ENCODE results near the gene AP1S1. TPM values are rescaled to one million over a fixed set of nuclear protein-coding genes. Genes with fewer than 3 reads are reported as not detected.
"Not testable (repeated sequence)": the region's sequence is repeated elsewhere in the genome, so short reads cannot be mapped to it uniquely, and the experiment has no call there.

The AP1S1 gene
- total RNA-seq, 1 experiment from 2014 or later: 52.3 TPM

GRCh38 chr7:101195884-101196283 is 41.6 kb downstream of the AP1S1 start:
- no peak overlapping the region for H3K4me3 Mint-ChIP-seq (ENCODE audit: unreplicated experiment)
- no peak overlapping the region for H3K4me3 ChIP-seq (ENCODE audit: low read depth, low read length)
- H3K9me3 ChIP-seq: no peaks in the 10 kb centered on the region
- no peaks in the 10 kb centered on the region for H3K9me3 Mint-ChIP-seq (ENCODE audit: unreplicated experiment)
- H3K27me3 ChIP-seq (replicated peaks; ENCODE audit: control insufficient read depth, insufficient read depth, low read length): no peaks in the 10 kb centered on the region
- TF ChIP-seq CTCF (IDR thresholded peaks at IDR 0.05; ENCODE audit: insufficient read depth in 1 of 2, low read depth in 1 of 2, low read length in 1 of 2, severe bottlenecking in 1 of 2, unreplicated experiment in 1 of 2): no peak
- H3K27ac Mint-ChIP-seq (ENCODE audit: unreplicated experiment): no peak overlapping the region
- H3K36me3 Mint-ChIP-seq (ENCODE audit: insufficient read depth, unreplicated experiment): no peaks in the 10 kb centered on the region
- ChIA-PET CTCF (no interaction called here), POLR2A (no interaction called here)
- BruUV-seq (replicated peaks): no TSS peak
- intact Hi-C loops (cut with micrococcal nuclease; ENCODE audit: unreplicated experiment): no loop called here
- no peak for DNase-seq
- peaks cover 7% of the 10 kb centered on the region for H3K4me1 Mint-ChIP-seq (ENCODE audit: low read depth, unreplicated experiment)
- H3K27me3 Mint-ChIP-seq (ENCODE audit: insufficient read depth, unreplicated experiment): no peaks in the 10 kb centered on the region
- peaks cover 14% of the 10 kb centered on the region for H3K4me1 ChIP-seq
- H3K36me3 ChIP-seq (ENCODE audit: control insufficient read depth, insufficient read depth, low read length): no peaks in the 10 kb centered on the region; the same call in 1 of the 2 replicates

GRCh38 chr7:101197991-101198390 is 43.7 kb downstream of the AP1S1 start:
- no peaks in the 10 kb centered on the region for H3K36me3 Mint-ChIP-seq (ENCODE audit: insufficient read depth, unreplicated experiment)
- TF ChIP-seq CTCF (IDR thresholded peaks at IDR 0.05; ENCODE audit: insufficient read depth in 1 of 2, low read depth in 1 of 2, low read length in 1 of 2, severe bottlenecking in 1 of 2, unreplicated experiment in 1 of 2): no peak
- POLR2A ChIA-PET: no interaction called here
- no peaks in the 10 kb centered on the region for H3K9me3 ChIP-seq
- no peak overlapping the region for H3K4me3 Mint-ChIP-seq (ENCODE audit: unreplicated experiment)
- H3K4me1 Mint-ChIP-seq (ENCODE audit: low read depth, unreplicated experiment): peaks cover 14% of the 10 kb centered on the region
- H3K36me3 ChIP-seq (ENCODE audit: control insufficient read depth, insufficient read depth, low read length): no peaks in the 10 kb centered on the region; the same call in 1 of the 2 replicates
- no peak for DNase-seq
- H3K4me3 ChIP-seq (ENCODE audit: low read depth, low read length): no peak overlapping the region
- H3K27ac Mint-ChIP-seq (ENCODE audit: unreplicated experiment): no peak overlapping the region
- no peaks in the 10 kb centered on the region for H3K27me3 ChIP-seq (replicated peaks; ENCODE audit: control insufficient read depth, insufficient read depth, low read length)
- no peaks in the 10 kb centered on the region for H3K9me3 Mint-ChIP-seq (ENCODE audit: unreplicated experiment)
- intact Hi-C loops (cut with micrococcal nuclease; ENCODE audit: unreplicated experiment): no loop called here
- CTCF ChIA-PET: no interaction called here
- no TSS peak for BruUV-seq (replicated peaks)
- peaks cover 20% of the 10 kb centered on the region for H3K4me1 ChIP-seq
- H3K27me3 Mint-ChIP-seq (ENCODE audit: insufficient read depth, unreplicated experiment): no peaks in the 10 kb centered on the region

GRCh38 chr7:101198476-101198875 is 44.2 kb downstream of the AP1S1 start:
- no peak for DNase-seq
- Histone ChIP-seq H3K9me3 (no peaks in the 10 kb centered on the region), H3K4me1 (peaks cover 20% of the 10 kb centered on the region), H3K27me3 (replicated peaks; ENCODE audit: control insufficient read depth, insufficient read depth, low read length) (no peaks in the 10 kb centered on the region), H3K36me3 (ENCODE audit: control insufficient read depth, insufficient read depth, low read length) (no peaks in the 10 kb centered on the region; the same call in 1 of the 2 replicates), H3K4me3 (ENCODE audit: low read depth, low read length) (no peak overlapping the region)
- H3K27me3 Mint-ChIP-seq (ENCODE audit: insufficient read depth, unreplicated experiment): no peaks in the 10 kb centered on the region
- ChIA-PET CTCF (no interaction called here), POLR2A (no interaction called here)
- H3K4me1 Mint-ChIP-seq (ENCODE audit: low read depth, unreplicated experiment): peaks cover 14% of the 10 kb centered on the region
- no peak overlapping the region for H3K27ac Mint-ChIP-seq (ENCODE audit: unreplicated experiment)
- TF ChIP-seq CTCF (IDR thresholded peaks at IDR 0.05; ENCODE audit: insufficient read depth in 1 of 2, low read depth in 1 of 2, low read length in 1 of 2, severe bottlenecking in 1 of 2, unreplicated experiment in 1 of 2): no peak
- no peaks in the 10 kb centered on the region for H3K36me3 Mint-ChIP-seq (ENCODE audit: insufficient read depth, unreplicated experiment)
- intact Hi-C loops (cut with micrococcal nuclease; ENCODE audit: unreplicated experiment): no loop called here
- H3K4me3 Mint-ChIP-seq (ENCODE audit: unreplicated experiment): no peak overlapping the region
- no peaks in the 10 kb centered on the region for H3K9me3 Mint-ChIP-seq (ENCODE audit: unreplicated experiment)
- TSS peak; percentile 23 for BruUV-seq (replicated peaks)

- peaks cover 14% of the 10 kb centered on the region for H3K4me1 Mint-ChIP-seq (ENCODE audit: low read depth, unreplicated experiment)
- CTCF ChIA-PET: interaction anchor here (0.7 to 1.5 kb wide), 5 partner anchors 17 to 92 kb away, joined by 3 to 8 read pairs (median 5); no protein-coding TSS in a partner anchor
- H3K27me3 ChIP-seq (replicated peaks; ENCODE audit: control insufficient read depth, insufficient read depth, low read length); H3K27ac Mint-ChIP-seq (ENCODE audit: unreplicated experiment); intact Hi-C loops (cut with micrococcal nuclease; ENCODE audit: unreplicated experiment); DNase-seq; H3K4me3 ChIP-seq (ENCODE audit: low read depth, low read length); H3K9me3 Mint-ChIP-seq (ENCODE audit: unreplicated experiment); H3K4me3 Mint-ChIP-seq (ENCODE audit: unreplicated experiment); BruUV-seq (replicated peaks); H3K36me3 Mint-ChIP-seq (ENCODE audit: insufficient read depth, unreplicated experiment); H3K27me3 Mint-ChIP-seq (ENCODE audit: insufficient read depth, unreplicated experiment); H3K9me3 ChIP-seq; H3K36me3 ChIP-seq (ENCODE audit: control insufficient read depth, insufficient read depth, low read length): not testable (repeated sequence)
- POLR2A ChIA-PET: interaction anchor here (1.1 kb wide), 1 partner anchor 34 kb away, joined by 3 read pairs; the partner anchor contains the start of gene VGF
- H3K4me1 ChIP-seq: peaks cover 20% of the 10 kb centered on the region
Measured at GRCh38 chr7:101199522-101199921, 45.2 kb downstream of the AP1S1 start.

Data from Caco-2 (cell line).